Hepatocyte (in vitro differentiated cells): ENCODE data around the gene HNRNPA1L2. TPM values are rescaled to one million over a fixed set of nuclear protein-coding genes. Genes with fewer than 3 reads are reported as not detected.
"Not testable (repeated sequence)": the region's sequence is repeated elsewhere in the genome, so short reads cannot be mapped to it uniquely, and the experiment has no call there.

ENCODE experiments used
- DNase-seq: peaks from one replicate; pipeline ENCODE4 v3.0.0-alpha.2; 2016; ENCODE audit warnings: low spot score
- H2AFZ ChIP-seq: fragments of 200-600 bp; sonication (generic); 2 replicates; pipeline ENCODE4 v1.6.0; 2016; ENCODE audit warnings: antibody characterized with exemption, mild to moderate bottlenecking
- H3K27ac ChIP-seq: fragments of 200-600 bp; sonication (generic); 2 replicates; pipeline ENCODE4 v1.5.1; 2016; ENCODE audit warnings: mild to moderate bottlenecking
- H3K27me3 ChIP-seq: fragments of 200-600 bp; sonication (generic); 2 replicates; pipeline ENCODE4 v1.6.1; 2016
- H3K36me3 ChIP-seq: fragments of 200-600 bp; sonication (generic); replicated peaks from 2 replicates; pipeline ENCODE4 v1.5.1; 2016; ENCODE audit warnings: low read depth; ENCODE audit not compliant: insufficient read depth
- H3K4me1 ChIP-seq: fragments of 200-600 bp; sonication (generic); 2 replicates; pipeline ENCODE4 v1.5.1; 2016; ENCODE audit warnings: mild to moderate bottlenecking, moderate library complexity; ENCODE audit not compliant: insufficient read depth
- H3K4me2 ChIP-seq: fragments of 200-600 bp; sonication (generic); 2 replicates; pipeline ENCODE4 v1.6.0; 2016
- H3K4me3 ChIP-seq: fragments of 200-600 bp; sonication (generic); 2 replicates; pipeline ENCODE4 v1.5.1; 2016; ENCODE audit warnings: mild to moderate bottlenecking
- H3K79me2 ChIP-seq: fragments of 200-600 bp; sonication (generic); 2 replicates; pipeline ENCODE4 v1.6.0; 2017; ENCODE audit warnings: mild to moderate bottlenecking
- H3K9me2 ChIP-seq: fragments of 200-600 bp; sonication (generic); replicated peaks from 2 replicates; pipeline ENCODE4 v1.6.0; 2017; ENCODE audit warnings: mild to moderate bottlenecking; ENCODE audit not compliant: insufficient read depth
- H3K9me3 ChIP-seq: fragments of 200-600 bp; sonication (generic); 2 replicates; pipeline ENCODE4 v1.5.1; 2016; ENCODE audit warnings: low read depth, mild to moderate bottlenecking
- H4K20me1 ChIP-seq: fragments of 200-600 bp; sonication (generic); 2 replicates; pipeline ENCODE4 v1.6.0; 2016; ENCODE audit warnings: mild to moderate bottlenecking; ENCODE audit not compliant: insufficient read depth, poor library complexity, severe bottlenecking
- CTCF ChIP-seq: fragments of 200-600 bp; sonication (generic); IDR thresholded peaks from 2 replicates; pipeline ENCODE4 v1.5.1; 2016; ENCODE audit warnings: antibody characterized with exemption, mild to moderate bottlenecking; ENCODE audit not compliant: poor library complexity
- EZH2 ChIP-seq: fragments of 200-600 bp; sonication (generic); IDR thresholded peaks from 2 replicates; pipeline ENCODE4 v1.6.1; 2016; ENCODE audit warnings: antibody characterized with exemption, mild to moderate bottlenecking, borderline replicate concordance
- EZH2phosphoT487 ChIP-seq: fragments of 200-600 bp; sonication (generic); IDR thresholded peaks from one replicate; pipeline ENCODE4 v1.6.1; 2018; ENCODE audit warnings: antibody characterized with exemption, mild to moderate bottlenecking, low read depth, moderate library complexity; ENCODE audit not compliant: unreplicated experiment, severe bottlenecking
- WGBS: methylation state at CpG from one replicate; pipeline ENCODE4 v1.1.6; 2016; ENCODE audit warnings: low lambda C conversion rate; ENCODE audit errors: missing lambda C conversion rate; 5-methylcytosine and 5-hydroxymethylcytosine counted together
- polyA plus RNA-seq: library from polyadenylated mRNA; unstranded; fragments of >200 nt; fragmentation: Nextera tagmentation; extraction: Ambion mirVana; gene quantifications from 2 replicates; pipeline ENCODE4 v1.2.1, GENCODE V29; 2016
- total RNA-seq: library from RNA; depleted of rRNA; stranded (reverse); fragments of >200 nt; gene quantifications from 2 replicates; pipeline ENCODE4 v1.2.3, GENCODE V29; 2014

HNRNPA1L2 gene
- total and polyA plus RNA-seq, 2 experiments from 2014 or later = 2.7 to 6.2 TPM

GRCh38 chr13:52608184-52608583, 34.0 kb upstream of the HNRNPA1L2 start:
- not testable (repeated sequence) for H3K4me1 ChIP-seq, H3K79me2 ChIP-seq, H3K9me3 ChIP-seq, H3K9me2 ChIP-seq, H3K27ac ChIP-seq, H3K4me3 ChIP-seq, DNase-seq, H3K4me2 ChIP-seq, H4K20me1 ChIP-seq, H3K36me3 ChIP-seq, H2AFZ ChIP-seq, H3K27me3 ChIP-seq
- WGBS = 55% methylated on average over 8 of the region's 8 CpGs

GRCh38 chr13:52609013-52609606, 33.1 kb upstream of the HNRNPA1L2 start:
- not testable (repeated sequence) for H3K79me2 ChIP-seq, H3K4me3 ChIP-seq, H2AFZ ChIP-seq, H3K4me1 ChIP-seq, H3K36me3 ChIP-seq, H3K9me3 ChIP-seq, H3K9me2 ChIP-seq, H3K4me2 ChIP-seq, H4K20me1 ChIP-seq, H3K27me3 ChIP-seq, H3K27ac ChIP-seq
- TF ChIP-seq CTCF = peak; percentile 59
- WGBS = 69% methylated on average over 10 of the region's 10 CpGs
- peak; percentile 61 for DNase-seq

GRCh38 chr13:52610158-52610557, 32.1 kb upstream of the HNRNPA1L2 start:
- H2AFZ ChIP-seq, H3K9me2 ChIP-seq, H3K4me1 ChIP-seq, H3K4me2 ChIP-seq, H3K9me3 ChIP-seq, H3K36me3 ChIP-seq, H4K20me1 ChIP-seq, DNase-seq, H3K4me3 ChIP-seq, H3K27me3 ChIP-seq, H3K27ac ChIP-seq, H3K79me2 ChIP-seq: not testable (repeated sequence)
- WGBS = 96% methylated on average over 5 of the region's 5 CpGs

GRCh38 chr13:52615134-52615801, 27.0 kb upstream of the HNRNPA1L2 start:
- H3K36me3 ChIP-seq = no peaks in the 10 kb centered on the region
- no peak overlapping the region for H3K4me3 ChIP-seq
- H3K79me2 ChIP-seq = peaks cover 26% of the 10 kb centered on the region
- H3K4me1 ChIP-seq = no peaks in the 10 kb centered on the region
- H3K27me3 ChIP-seq = no peaks in the 10 kb centered on the region
- WGBS = 97% methylated on average over 4 of the region's 4 CpGs
- no peak for DNase-seq
- no peak overlapping the region for H3K4me2 ChIP-seq
- no peak overlapping the region for H3K27ac ChIP-seq
- H3K9me3 ChIP-seq = no peaks in the 10 kb centered on the region
- H2AFZ ChIP-seq = no peak overlapping the region
- TF ChIP-seq CTCF (no peak), EZH2 (no peak), EZH2phosphoT487 (no peak)
- H4K20me1 ChIP-seq = no peaks in the 10 kb centered on the region
- no peaks in the 10 kb centered on the region for H3K9me2 ChIP-seq
